Smooth muscle cell of the umbilical artery (primary cell): ENCODE measurements around the gene PGRMC1. TPM values are rescaled to one million over a fixed set of nuclear protein-coding genes. Genes with fewer than 3 reads are reported as not detected.

Experiments
- total RNA-seq: library from RNA; depleted of rRNA; stranded (reverse); fragments of >200 nt; gene quantifications from 2 replicates; pipeline ENCODE4 v1.2.3, GENCODE V29; 2014

PGRMC1 gene
- 200 and 230 TPM in 2 replicates for total RNA-seq

GRCh38 chrX:119235872-119236622 is at the start of gene PGRMC1:
Gene PGRMC1, plus strand, starts transcription at chrX:119236285. Its CDS starts 79 bp downstream, at chrX:119236364.

Other genes starting within 250 kb of the PGRMC1 start
- gene CT47C1, start 163.3 kb upstream of the PGRMC1 start, total RNA-seq: not detected in 2 replicates
- gene KIAA1210, start 108.5 kb upstream of the PGRMC1 start, total RNA-seq: not detected in 2 replicates
- gene SLC25A43, start 163.1 kb downstream of the PGRMC1 start, total RNA-seq: 13.4 and 26.6 TPM in 2 replicates
- 86.1 and 137 TPM in 2 replicates for gene SLC25A5, start 232.2 kb downstream of the PGRMC1 start, total RNA-seq